Measurements from ENCODE around the gene BDNF.
"Not testable (repeated sequence)": the region's sequence is repeated elsewhere in the genome, so short reads cannot be mapped to it uniquely, and the experiment has no call there.

BDNF gene

GRCh38 chr11:27700351-27701301 lies at the start of gene BDNF:
BDNF (minus strand) TSS chr11:27700455; CDS start chr11:27658564, 41,891 bp downstream.
- no peak for DNase-seq

GRCh38 chr11:27740362-27741013 lies 40.2 kb upstream of the BDNF start:
- DNase-seq, result no peak

- DNase-seq, result no peak
Measured at GRCh38 chr11:27735281-27735680, 35.0 kb upstream of the BDNF start.

GRCh38 chr11:27731803-27732202 lies 31.5 kb upstream of the BDNF start:
- not testable (repeated sequence) for DNase-seq

- DNase-seq, result no peak
Measured at GRCh38 chr11:27726981-27727380, 26.7 kb upstream of the BDNF start.

GRCh38 chr11:27723687-27724086 lies 23.4 kb upstream of the BDNF start:
- DNase-seq, result no peak

GRCh38 chr11:27722953-27723344 lies 22.7 kb upstream of the BDNF start:
- DNase-seq, result no peak

GRCh38 chr11:27722117-27722952 lies 22.1 kb upstream of the BDNF start:
- peak; percentile 16 for DNase-seq

GRCh38 chr11:27721264-27722116 lies 21.2 kb upstream of the BDNF start:
- no peak for DNase-seq

GRCh38 chr11:27720277-27720830 lies 20.1 kb upstream of the BDNF start:
- DNase-seq, result peak; percentile 24

GRCh38 chr11:27719546-27719925 lies 19.3 kb upstream of the BDNF start:
- no peak for DNase-seq

GRCh38 chr11:27718863-27719545 lies 18.7 kb upstream of the BDNF start:
- DNase-seq, result no peak

- no peak for DNase-seq
Measured at GRCh38 chr11:27718346-27718862, 18.1 kb upstream of the BDNF start.

- no peak for DNase-seq
Measured at GRCh38 chr11:27717801-27718229, 17.6 kb upstream of the BDNF start.

- DNase-seq, result no peak
Measured at GRCh38 chr11:27717377-27717776, 17.1 kb upstream of the BDNF start.

GRCh38 chr11:27716835-27717234 lies 16.6 kb upstream of the BDNF start:
- no peak for DNase-seq

GRCh38 chr11:27716216-27716615 lies 16.0 kb upstream of the BDNF start:
- DNase-seq, result no peak

- no peak for DNase-seq
Measured at GRCh38 chr11:27711725-27712124, 11.5 kb upstream of the BDNF start.

- no peak for DNase-seq
Measured at GRCh38 chr11:27710536-27710935, 10.3 kb upstream of the BDNF start.

- DNase-seq, result no peak
Measured at GRCh38 chr11:27707676-27708075, 7.4 kb upstream of the BDNF start.
